ENCODE results near the gene KCNAB1.
"Not testable (repeated sequence)": the region's sequence is repeated elsewhere in the genome, so short reads cannot be mapped to it uniquely, and the experiment has no call there.

Gene KCNAB1

DNA sequence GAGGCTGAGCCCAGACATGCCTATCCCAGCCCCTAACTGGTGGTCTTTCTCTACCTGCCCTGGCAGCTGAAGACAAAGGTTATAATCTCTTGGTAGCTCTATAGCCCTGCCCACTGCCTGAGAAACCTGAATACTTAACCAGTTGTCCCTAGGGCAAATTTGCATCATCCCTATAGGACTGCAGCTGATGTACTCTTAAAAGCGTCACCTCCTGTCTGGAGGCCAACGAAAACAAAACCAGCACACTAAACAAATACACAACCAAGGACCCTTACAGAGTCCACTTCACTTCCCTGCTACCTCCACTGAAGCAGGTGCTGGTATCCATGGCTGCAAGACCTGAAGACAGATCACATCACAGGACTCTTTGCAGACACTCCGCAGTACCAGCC lies 98.0 kb downstream of the KCNAB1 start:
- no peak for DNase-seq (ENCODE audit: low spot score)

- DNase-seq (ENCODE audit: low spot score): not testable (repeated sequence)
Observed at GRCh38 chr3:156222381-156222780, 102.0 kb downstream of the KCNAB1 start.

DNA sequence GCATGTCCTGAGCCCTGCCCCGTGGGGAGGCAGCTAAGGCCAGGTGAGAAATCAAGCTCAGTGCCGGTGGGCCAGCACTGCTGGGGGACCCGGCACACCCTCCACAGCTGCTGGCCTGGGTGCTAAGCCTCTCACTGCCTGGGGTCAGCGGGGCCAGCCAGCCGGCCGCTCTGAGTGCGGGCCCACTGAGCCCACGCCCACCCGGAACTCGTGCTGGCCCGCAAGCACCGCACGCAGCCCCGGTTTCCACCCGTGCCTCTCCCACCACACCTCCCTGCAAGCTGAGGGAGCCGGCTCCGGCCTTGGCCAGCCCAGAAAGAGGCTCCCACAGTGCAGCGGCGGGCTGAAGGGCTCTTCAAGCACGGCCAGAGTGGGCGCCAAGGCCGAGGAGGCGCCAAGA lies 103.7 kb downstream of the KCNAB1 start:
- DNase-seq (ENCODE audit: low spot score): not testable (repeated sequence)

- no peak for DNase-seq (ENCODE audit: low spot score)
Observed at GRCh38 chr3:156226676-156227420, 106.5 kb downstream of the KCNAB1 start.

- no peak for DNase-seq (ENCODE audit: low spot score)
Observed at GRCh38 chr3:156227704-156228103, 107.3 kb downstream of the KCNAB1 start.

DNA sequence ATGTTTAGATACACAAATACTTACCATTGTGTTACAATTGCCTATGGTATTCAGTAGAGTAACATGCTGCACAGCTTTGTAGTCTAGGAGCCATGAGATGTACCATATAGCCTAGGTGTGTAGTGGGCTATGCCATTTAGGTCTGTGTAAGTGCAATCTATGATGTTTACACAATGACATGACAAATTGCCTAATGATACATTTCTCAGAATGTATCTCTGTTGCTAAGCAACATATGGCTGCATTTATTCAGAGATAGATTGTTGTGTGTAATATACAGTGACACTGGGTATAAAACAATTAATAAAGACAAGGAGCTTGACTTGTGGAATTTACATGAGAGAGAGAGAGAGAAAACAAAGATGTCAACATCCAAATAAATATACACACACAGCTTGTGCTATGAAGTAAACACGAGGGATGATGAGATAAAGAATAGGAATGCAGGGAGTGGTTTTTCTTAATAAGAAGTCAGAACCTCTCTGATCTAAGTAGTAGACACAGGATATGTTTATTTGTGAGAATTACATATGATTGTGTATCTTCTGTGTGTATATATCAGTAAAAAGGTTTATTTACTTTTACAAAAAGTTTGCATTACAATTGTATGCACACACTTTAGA lies 110.0 kb downstream of the KCNAB1 start:
- DNase-seq (ENCODE audit: low spot score): no peak

- DNase-seq (ENCODE audit: low spot score): not testable (repeated sequence)
Observed at GRCh38 chr3:156231221-156231620, 110.8 kb downstream of the KCNAB1 start.

DNA sequence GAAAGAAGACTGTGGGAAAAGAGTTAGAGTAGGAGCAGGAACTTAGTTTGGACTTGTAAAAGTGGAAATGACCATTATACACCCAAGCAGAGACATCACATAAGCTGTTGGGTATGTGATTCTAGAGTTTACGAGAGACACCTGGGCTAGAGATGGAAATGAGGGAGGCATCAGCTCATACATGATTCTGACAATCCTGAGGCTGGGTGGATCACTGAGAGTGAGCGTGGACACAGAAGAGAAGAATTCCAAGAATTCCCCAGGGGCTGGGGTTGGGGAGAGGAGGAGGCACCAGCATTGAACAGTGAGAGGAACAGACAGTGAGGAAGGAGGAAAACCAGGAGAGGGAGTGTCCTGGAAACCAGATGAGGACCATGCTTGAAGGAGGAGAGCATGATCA lies 113.5 kb downstream of the KCNAB1 start:
- DNase-seq (ENCODE audit: low spot score): no peak

DNA sequence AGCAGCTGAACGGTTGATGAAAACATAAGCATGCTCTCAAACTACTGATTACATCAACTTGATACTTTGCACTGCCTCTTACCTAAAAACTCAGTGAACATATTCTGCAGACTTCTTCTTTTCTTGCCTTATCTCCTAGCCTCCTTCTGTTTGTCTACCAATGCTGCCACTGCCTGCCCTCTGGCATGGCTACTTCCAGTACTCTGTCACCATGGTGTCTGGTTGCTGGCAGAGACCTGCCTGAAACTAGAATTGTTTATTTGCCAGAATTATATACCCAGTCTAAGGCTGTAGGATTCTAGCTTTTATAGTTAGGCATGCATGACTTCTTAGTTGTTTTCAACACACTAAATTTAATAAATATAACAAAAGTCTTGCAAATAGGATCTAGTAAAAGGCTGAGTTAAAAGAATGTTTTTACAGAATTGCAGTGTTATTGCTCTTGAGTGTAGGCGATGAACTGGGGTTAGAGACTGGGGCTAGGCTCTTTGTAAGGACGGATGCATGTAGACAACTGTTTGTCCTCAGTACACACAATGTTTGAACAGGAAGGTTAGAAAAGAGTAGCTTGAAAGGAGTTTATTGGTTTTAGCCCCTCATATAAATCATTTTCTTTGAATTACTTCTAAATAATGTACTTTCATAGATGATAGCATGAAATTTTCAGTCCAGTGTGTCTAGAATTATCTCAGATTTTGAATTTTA lies 116.3 kb downstream of the KCNAB1 start:
- DNase-seq (ENCODE audit: low spot score): no peak

DNA sequence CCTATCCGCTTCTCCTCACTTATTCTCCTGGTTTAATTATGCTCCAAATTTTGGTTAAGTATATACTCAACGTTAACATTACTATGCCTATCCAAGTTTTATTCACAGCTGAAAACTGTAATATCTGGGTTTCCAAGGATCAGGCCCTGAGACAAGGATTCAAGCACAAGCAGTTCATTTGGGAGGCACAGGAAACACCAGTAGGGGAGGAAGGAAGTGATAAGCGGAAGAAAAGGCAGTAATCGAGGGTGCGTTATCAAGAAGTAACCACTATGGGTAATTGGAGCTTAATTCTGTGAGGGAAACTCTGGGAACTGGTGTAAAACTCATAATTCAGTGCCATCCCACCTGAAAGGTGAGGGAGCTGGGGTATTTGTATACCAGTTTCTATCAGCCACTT lies 120.3 kb downstream of the KCNAB1 start:
- no peak for DNase-seq (ENCODE audit: low spot score)

GRCh38 chr3:156246961-156247725 lies 126.8 kb downstream of the KCNAB1 start:
- no peak for DNase-seq (ENCODE audit: low spot score)

DNA sequence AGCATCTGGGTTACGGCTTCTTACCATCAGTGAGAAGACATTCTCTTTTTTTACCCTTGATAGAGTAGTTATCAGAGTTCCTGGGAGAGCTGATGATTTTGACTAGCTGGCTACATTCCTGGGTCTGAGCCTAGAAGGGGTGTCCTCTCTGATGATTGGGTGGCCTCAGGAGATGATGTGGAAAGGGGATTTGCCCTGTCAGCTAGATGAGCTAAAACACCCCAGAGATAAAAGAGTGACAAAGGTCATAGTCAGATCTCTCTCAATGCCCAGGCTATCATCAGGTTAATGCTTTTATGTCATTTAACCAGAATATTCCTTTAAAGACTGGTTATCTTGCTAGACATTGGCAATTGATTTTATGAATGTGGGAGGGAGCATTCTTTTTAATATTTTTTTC lies 130.2 kb downstream of the KCNAB1 start:
- DNase-seq (ENCODE audit: low spot score): no peak

GRCh38 chr3:156251424-156251823 lies 131.0 kb downstream of the KCNAB1 start:
- no peak for DNase-seq (ENCODE audit: low spot score)

DNA sequence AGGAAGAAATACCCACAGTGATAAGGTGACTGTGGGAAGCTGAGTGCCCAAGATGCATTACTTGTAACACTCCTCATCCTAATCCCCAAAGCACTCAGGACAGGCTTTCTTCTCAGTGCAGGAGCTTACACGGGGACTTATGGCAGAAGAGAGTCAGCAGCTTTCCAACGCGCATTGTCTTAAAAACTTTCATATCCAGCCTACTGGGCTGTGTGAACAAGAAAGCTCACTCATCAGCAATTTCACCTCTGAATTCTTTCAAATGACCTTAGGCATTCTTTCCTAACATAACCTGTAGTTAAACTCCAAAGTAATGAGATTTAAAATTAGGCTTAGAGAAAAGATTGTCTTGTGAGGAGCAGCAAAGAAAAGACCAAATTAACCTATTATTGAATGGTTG lies 132.3 kb downstream of the KCNAB1 start:
- DNase-seq (ENCODE audit: low spot score): no peak

DNA sequence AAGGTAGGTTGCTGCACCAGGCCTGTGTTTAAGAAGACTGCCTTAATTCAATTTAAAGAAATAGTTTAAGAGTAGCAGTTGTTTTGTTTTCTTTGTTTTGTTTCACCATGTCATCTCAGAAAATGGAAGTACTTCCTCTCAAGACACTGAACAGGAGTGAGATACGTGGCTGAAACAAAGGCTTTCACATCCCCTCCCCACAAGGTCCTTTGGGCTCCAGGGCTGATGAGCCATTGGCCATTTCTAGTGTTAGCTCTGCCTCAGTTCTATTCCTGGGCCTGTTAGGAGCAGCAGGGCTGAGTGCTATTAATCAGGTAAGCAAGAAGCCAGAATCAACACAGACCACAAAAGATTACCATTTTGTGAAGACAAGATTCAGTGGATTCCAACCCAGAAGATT lies 132.8 kb downstream of the KCNAB1 start:
- no peak for DNase-seq (ENCODE audit: low spot score)

- DNase-seq (ENCODE audit: low spot score): no peak
Observed at GRCh38 chr3:156256256-156256655, 135.9 kb downstream of the KCNAB1 start.

DNA sequence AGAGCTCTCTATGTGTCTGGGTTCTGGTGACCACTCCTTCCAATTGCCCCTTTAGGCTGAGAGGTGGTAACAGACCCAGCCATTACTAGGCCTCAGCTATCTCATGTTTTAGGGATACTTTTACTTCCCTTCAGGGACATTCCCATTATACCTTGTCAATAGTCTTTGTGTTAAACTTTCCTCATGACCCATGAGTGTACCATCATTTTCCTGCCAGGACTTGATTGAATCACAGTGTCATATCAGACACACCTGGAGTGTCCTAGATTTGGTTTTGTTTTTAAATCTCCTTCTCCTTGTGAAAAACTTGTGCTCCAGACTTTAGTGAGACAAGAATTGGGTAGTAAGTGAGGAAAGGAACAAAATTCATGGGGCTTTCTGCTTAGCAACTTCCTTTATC lies 136.6 kb downstream of the KCNAB1 start:
- DNase-seq (ENCODE audit: low spot score): no peak

DNA sequence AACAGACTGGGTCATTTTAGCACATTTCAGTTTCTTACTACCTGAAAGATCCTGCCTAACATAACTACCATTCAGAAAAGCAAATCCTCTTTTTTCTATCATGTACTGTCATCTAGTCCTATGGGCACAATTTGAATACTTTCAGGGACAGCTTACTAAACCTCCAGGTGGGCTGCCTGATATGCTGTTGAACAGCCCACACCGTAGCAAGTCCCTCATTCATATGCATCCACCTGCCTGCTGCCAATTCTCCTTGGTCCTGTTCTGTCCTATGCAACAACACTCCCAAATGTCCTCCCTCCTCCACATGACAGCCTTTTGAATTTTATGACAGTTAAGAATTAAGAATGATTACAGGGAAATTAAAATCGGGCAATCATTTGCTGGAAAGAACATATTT lies 137.9 kb downstream of the KCNAB1 start:
- DNase-seq (ENCODE audit: low spot score): no peak

GRCh38 chr3:156259896-156260295 lies 139.5 kb downstream of the KCNAB1 start:
- DNase-seq (ENCODE audit: low spot score): no peak

DNA sequence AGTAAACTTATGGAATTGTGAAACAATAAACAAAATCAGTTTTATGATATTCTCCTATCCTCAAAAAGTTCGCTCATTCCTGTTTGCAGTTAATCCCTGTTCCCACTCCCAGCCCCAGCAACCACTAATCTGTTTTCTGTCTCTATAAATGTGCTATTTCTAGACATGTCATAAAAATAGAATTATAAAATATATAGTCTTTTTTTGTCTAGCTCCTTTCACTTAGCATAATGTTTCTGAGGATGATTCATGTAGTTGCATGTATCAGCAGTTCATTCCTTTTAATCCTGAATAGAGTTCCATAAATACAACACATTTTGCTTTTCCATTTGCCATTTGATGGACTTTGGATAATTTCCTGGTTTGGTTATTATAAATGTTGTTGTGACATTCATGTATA lies 140.0 kb downstream of the KCNAB1 start:
- no peak for DNase-seq (ENCODE audit: low spot score)

DNA sequence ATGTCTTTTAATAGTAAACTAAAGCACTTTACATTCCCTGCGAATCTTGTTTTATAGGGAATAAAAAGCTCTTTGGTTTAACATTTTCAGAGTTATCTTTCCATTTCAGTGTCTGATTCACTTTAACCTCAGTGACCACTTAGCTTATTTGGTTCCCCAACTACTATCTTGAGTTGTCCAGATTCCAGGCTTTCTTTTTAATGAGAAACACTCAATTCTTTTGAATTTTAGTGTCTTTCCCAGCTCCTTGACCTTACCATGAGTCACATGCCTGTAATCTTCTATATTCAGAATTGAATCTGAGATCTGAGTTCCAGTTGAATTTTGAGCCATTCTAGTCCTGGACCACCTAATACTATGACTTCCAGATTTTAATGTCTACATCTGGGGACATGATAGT lies 144.4 kb downstream of the KCNAB1 start:
- no peak for DNase-seq (ENCODE audit: low spot score)

GRCh38 chr3:156271508-156271907 lies 151.1 kb downstream of the KCNAB1 start:
- no peak for DNase-seq (ENCODE audit: low spot score)

Measured in CD4-positive, alpha-beta T cell treated with Interleukin-15 for 4 hours (primary cell).